ENCODE results near the gene MRFAP1.

DNA sequence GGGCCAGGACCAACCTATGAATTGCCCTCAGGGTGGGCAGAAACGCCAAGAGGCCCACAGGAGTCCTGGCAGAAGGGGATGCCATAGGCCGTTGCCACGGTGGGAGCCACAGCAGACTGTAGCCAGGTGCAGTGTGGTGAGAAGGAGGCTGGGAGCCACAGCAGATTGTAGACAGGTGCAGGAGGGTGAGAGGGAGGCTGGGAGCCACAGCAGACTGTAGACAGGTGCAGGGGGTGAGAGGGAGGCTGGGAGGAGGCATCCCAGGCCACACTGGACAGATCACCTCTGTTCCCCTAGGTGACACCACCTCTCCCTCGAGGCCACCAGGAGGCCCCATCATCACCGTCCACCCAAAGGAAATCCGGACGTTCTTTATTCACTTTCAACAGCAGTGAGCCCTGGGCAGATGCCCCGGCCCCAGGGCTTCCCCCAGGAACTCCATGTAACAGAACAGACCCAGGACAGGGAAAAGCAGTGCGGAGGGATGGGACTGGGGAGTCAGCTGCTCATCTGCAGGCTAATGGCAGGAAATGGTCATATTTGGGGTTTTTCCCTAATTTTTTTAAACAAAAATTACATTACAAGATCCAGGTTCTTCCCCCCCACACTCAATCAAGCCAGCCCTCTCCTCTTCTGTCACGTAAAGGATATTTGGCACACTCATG lies 19.5 kb upstream of the MRFAP1 start:
- TF ChIP-seq POLR2A (IDR thresholded peaks at IDR 0.05), result no peak
- TF ChIP-seq, protein P1, sequence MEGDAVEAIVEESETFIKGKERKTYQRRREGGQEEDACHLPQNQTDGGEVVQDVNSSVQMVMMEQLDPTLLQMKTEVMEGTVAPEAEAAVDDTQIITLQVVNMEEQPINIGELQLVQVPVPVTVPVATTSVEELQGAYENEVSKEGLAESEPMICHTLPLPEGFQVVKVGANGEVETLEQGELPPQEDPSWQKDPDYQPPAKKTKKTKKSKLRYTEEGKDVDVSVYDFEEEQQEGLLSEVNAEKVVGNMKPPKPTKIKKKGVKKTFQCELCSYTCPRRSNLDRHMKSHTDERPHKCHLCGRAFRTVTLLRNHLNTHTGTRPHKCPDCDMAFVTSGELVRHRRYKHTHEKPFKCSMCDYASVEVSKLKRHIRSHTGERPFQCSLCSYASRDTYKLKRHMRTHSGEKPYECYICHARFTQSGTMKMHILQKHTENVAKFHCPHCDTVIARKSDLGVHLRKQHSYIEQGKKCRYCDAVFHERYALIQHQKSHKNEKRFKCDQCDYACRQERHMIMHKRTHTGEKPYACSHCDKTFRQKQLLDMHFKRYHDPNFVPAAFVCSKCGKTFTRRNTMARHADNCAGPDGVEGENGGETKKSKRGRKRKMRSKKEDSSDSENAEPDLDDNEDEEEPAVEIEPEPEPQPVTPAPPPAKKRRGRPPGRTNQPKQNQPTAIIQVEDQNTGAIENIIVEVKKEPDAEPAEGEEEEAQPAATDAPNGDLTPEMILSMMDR (IDR thresholded peaks at IDR 0.05), result no peak

Measured in lower leg skin (tissue), 3 donors.